Hepatocyte (in vitro differentiated cells): ENCODE measurements around the gene DTD1.

Experiments used
- EZH2 ChIP-seq: fragments of 200-600 bp; sonication (generic); IDR thresholded peaks from 2 replicates; pipeline ENCODE4 v1.6.1; 2016; ENCODE audit warnings: antibody characterized with exemption, mild to moderate bottlenecking, borderline replicate concordance
- TF ChIP-seq, protein P1 (sequence below): fragments of 200-600 bp; sonication (generic); IDR thresholded peaks from 2 replicates; pipeline ENCODE4 v1.5.1; 2016; ENCODE audit warnings: antibody characterized with exemption, mild to moderate bottlenecking; ENCODE audit not compliant: poor library complexity

DNA sequence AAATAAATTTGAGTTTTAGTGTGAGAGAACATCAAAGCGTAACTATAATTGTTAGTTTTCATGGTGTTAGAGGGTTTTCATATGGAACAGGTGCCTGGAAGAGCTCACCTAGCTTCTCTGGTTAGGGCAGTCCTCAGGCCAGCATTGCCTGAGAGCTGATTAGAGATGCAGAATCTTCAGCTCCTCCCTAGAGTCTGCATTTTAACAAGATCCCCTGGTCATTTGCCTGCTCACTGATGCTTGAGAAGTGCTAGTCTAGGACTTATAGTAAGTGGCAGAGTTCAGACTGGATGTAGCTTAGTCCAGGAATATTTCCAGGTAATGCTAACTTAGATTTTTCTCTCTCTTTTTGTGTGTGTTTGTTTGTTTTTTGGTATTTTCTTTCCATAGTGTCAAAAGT is 42.3 kb upstream of the DTD1 start:
- TF ChIP-seq EZH2, result no peak
- TF ChIP-seq, protein P1, sequence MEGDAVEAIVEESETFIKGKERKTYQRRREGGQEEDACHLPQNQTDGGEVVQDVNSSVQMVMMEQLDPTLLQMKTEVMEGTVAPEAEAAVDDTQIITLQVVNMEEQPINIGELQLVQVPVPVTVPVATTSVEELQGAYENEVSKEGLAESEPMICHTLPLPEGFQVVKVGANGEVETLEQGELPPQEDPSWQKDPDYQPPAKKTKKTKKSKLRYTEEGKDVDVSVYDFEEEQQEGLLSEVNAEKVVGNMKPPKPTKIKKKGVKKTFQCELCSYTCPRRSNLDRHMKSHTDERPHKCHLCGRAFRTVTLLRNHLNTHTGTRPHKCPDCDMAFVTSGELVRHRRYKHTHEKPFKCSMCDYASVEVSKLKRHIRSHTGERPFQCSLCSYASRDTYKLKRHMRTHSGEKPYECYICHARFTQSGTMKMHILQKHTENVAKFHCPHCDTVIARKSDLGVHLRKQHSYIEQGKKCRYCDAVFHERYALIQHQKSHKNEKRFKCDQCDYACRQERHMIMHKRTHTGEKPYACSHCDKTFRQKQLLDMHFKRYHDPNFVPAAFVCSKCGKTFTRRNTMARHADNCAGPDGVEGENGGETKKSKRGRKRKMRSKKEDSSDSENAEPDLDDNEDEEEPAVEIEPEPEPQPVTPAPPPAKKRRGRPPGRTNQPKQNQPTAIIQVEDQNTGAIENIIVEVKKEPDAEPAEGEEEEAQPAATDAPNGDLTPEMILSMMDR, result no peak
